Activated CD8-positive, alpha-beta memory T cell treated with anti-CD3 and anti-CD28 coated beads, Interleukin-2, amount 50 U/mL, for 1 hour (primary cell): Measurements from ENCODE around the gene CAMSAP1.

ENCODE experiments used
- DNase-seq: peaks from one replicate; pipeline ENCODE4 v3.0.0-alpha.2; 2020; ENCODE audit errors: extremely low read depth

The CAMSAP1 gene

GRCh38 chr9:135814421-135815095, 92.8 kb downstream of the CAMSAP1 start:
- DNase-seq, result no peak

- no peak for DNase-seq
Observed at GRCh38 chr9:135813671-135814290, 93.6 kb downstream of the CAMSAP1 start.

- DNase-seq, result no peak
Observed at GRCh38 chr9:135812961-135813360, 94.4 kb downstream of the CAMSAP1 start.

- no peak for DNase-seq
Observed at GRCh38 chr9:135811801-135812200, 95.5 kb downstream of the CAMSAP1 start.

- no peak for DNase-seq
Observed at GRCh38 chr9:135810806-135811575, 96.4 kb downstream of the CAMSAP1 start.

GRCh38 chr9:135809166-135809565, 98.2 kb downstream of the CAMSAP1 start:
- no peak for DNase-seq

- no peak for DNase-seq
Observed at GRCh38 chr9:135805422-135806022, 101.8 kb downstream of the CAMSAP1 start.

- DNase-seq, result no peak
Observed at GRCh38 chr9:135804581-135805421, 102.5 kb downstream of the CAMSAP1 start.

GRCh38 chr9:135803441-135803840, 103.9 kb downstream of the CAMSAP1 start:
- no peak for DNase-seq

GRCh38 chr9:135802876-135803419, 104.4 kb downstream of the CAMSAP1 start:
- no peak for DNase-seq

GRCh38 chr9:135801070-135801469, 106.3 kb downstream of the CAMSAP1 start:
- no peak for DNase-seq

- DNase-seq, result no peak
Observed at GRCh38 chr9:135799261-135799660, 108.1 kb downstream of the CAMSAP1 start.

GRCh38 chr9:135798263-135798585, 109.1 kb downstream of the CAMSAP1 start:
- no peak for DNase-seq

GRCh38 chr9:135797507-135798262, 109.7 kb downstream of the CAMSAP1 start:
- no peak for DNase-seq

- no peak for DNase-seq
Observed at GRCh38 chr9:135796784-135797485, 110.4 kb downstream of the CAMSAP1 start.

- DNase-seq, result no peak
Observed at GRCh38 chr9:135795391-135795790, 112.0 kb downstream of the CAMSAP1 start.

GRCh38 chr9:135794361-135794885, 112.9 kb downstream of the CAMSAP1 start:
- no peak for DNase-seq

- DNase-seq, result no peak
Observed at GRCh38 chr9:135794057-135794335, 113.3 kb downstream of the CAMSAP1 start.

- no peak for DNase-seq
Observed at GRCh38 chr9:135793221-135794056, 113.9 kb downstream of the CAMSAP1 start.
